Stimulated activated CD8-positive, alpha-beta memory T cell treated with anti-CD3 and anti-CD28 coated beads, Interleukin-7, amount 100 ng/mL, for 24 hours (primary cell): ENCODE results near the gene TBC1D21.

ENCODE experiments used
- DNase-seq: peaks from one replicate; pipeline ENCODE4 v3.0.0-alpha.2; 2020; ENCODE audit warnings: low read depth

Gene TBC1D21

GRCh38 chr15:73909651-73910050 is 36.3 kb downstream of the TBC1D21 start:
- no peak for DNase-seq

- no peak for DNase-seq
Observed at GRCh38 chr15:73910522-73911303, 37.3 kb downstream of the TBC1D21 start.

- DNase-seq, result no peak
Observed at GRCh38 chr15:73912030-73912596, 38.7 kb downstream of the TBC1D21 start.

GRCh38 chr15:73914145-73914544 is 40.8 kb downstream of the TBC1D21 start:
- no peak for DNase-seq

DNA sequence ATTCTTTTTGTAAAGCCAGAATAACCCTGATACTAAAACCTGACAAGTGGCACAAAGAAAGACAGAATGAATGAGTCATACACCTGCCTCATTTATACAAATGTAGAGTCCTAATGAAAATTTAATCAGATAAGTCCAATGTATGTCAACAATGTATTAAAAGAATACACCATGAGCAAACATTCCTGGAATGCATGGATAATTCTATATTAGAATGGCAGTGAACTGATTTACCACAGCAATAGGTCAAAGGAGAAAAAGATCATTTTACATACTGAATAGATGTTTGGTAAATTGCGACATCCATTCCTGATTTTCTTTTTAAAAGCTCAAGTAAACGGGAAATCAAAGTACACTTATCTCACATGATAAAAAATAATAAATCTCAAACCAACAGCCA is 41.7 kb downstream of the TBC1D21 start:
- DNase-seq, result no peak

- DNase-seq, result no peak
Observed at GRCh38 chr15:73918784-73919183, 45.4 kb downstream of the TBC1D21 start.

- no peak for DNase-seq
Observed at GRCh38 chr15:73919706-73920105, 46.3 kb downstream of the TBC1D21 start.

GRCh38 chr15:73921254-73921925 is 48.0 kb downstream of the TBC1D21 start:
- DNase-seq, result no peak

GRCh38 chr15:73922186-73923151 is 49.1 kb downstream of the TBC1D21 start:
- no peak for DNase-seq

GRCh38 chr15:73923156-73923487 is 49.8 kb downstream of the TBC1D21 start:
- no peak for DNase-seq

DNA sequence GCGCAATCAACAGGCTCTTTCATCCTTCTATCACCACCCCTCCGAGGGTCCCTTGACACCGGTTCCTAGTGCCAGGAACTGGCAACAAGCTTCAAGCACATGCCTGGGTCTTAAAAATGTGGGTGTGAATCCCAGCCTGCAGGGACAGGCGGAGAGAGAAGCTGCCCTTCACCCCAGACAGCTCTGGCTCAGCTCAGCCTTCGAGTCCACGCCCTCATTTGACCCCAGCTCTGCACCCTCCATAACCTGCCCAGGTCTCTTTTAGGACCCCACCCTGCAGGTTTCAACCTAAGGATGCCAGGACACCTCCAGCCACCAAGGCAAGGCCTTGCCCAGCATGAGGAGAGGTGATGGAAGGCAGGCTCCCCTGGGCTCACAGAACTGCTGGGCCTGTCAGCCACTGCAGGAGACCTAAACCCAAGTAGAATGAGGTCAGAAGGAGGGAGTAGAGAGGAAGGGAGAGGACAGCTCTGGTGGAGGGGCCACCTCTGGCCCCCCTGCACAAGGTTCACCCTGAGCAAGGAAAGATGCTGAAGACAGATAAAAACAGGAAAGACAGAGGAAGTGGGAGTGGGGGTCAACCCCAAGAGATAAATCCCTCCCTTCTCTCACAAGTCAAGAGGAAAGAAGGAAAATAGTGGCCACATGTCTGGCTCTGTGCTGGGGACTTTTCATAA is 50.3 kb downstream of the TBC1D21 start:
- no peak for DNase-seq

- no peak for DNase-seq
Observed at GRCh38 chr15:73924171-73924921, 51.0 kb downstream of the TBC1D21 start.

DNA sequence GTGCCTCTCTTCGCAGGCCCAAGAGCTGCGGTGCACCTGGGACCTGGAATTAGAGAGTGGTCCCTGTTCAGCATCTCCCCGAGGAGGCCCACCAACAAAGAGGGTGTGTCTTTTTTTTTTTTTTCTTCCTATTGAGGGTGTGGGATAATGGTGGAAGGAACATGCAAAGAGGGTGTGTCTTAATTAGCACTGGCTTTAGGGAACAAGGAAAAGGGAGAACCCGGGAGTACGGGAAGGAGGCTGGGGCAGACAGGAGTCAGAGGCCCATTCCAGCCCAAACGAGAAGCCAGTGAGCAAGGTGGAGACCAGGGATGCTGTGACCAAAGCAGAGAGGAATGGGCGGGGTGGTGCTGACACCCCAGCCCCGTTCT is 52.5 kb downstream of the TBC1D21 start:
- DNase-seq, result no peak

DNA sequence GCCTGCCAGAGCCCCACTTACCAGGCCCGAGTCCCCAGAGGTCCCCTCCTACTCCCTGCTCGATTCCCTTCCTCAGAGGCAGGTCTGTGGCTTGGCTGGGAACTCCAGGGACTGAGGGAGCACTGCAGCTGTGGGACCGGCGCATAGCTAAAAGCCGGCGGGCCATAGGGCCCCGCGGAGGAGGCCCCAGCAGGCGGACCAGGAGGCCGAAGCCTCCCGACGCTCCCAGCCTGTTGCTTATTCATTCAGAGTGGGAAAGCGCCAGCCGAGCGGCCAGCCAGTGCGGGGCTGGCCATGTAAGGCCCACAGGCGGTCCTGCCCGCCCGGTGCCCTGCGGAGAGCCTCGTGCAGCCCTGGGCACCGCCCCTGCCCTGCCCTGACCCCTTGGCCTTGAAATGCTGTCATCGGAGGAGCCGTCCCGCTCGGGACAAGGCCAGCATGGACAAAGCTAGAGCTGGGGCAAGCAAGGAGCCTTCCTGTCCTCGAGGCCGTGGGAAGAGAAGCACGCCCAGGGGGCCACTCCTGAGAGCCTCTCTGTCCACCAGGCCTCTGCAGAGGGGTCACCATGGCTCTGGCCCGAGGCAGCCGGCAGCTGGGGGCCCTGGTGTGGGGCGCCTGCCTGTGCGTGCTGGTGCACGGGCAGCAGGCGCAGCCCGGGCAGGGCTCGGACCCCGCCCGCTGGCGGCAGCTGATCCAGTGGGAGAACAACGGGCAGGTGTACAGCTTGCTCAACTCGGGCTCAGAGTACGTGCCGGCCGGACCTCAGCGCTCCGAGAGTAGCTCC is 53.0 kb downstream of the TBC1D21 start, which contains the start of gene LOXL1:
Gene LOXL1 (plus strand): TSS at position 244 of the 784 bp plus-strand sequence. CDS start 322 bp downstream, at position 566.
- DNase-seq, result no peak

DNA sequence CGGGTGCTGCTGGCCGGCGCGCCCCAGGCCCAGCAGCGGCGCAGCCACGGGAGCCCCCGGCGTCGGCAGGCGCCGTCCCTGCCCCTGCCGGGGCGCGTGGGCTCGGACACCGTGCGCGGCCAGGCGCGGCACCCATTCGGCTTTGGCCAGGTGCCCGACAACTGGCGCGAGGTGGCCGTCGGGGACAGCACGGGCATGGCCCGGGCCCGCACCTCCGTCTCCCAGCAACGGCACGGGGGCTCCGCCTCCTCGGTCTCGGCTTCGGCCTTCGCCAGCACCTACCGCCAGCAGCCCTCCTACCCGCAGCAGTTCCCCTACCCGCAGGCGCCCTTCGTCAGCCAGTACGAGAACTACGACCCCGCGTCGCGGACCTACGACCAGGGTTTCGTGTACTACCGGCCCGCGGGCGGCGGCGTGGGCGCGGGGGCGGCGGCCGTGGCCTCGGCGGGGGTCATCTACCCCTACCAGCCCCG is 53.7 kb downstream of the TBC1D21 start:
- DNase-seq, result no peak

DNA sequence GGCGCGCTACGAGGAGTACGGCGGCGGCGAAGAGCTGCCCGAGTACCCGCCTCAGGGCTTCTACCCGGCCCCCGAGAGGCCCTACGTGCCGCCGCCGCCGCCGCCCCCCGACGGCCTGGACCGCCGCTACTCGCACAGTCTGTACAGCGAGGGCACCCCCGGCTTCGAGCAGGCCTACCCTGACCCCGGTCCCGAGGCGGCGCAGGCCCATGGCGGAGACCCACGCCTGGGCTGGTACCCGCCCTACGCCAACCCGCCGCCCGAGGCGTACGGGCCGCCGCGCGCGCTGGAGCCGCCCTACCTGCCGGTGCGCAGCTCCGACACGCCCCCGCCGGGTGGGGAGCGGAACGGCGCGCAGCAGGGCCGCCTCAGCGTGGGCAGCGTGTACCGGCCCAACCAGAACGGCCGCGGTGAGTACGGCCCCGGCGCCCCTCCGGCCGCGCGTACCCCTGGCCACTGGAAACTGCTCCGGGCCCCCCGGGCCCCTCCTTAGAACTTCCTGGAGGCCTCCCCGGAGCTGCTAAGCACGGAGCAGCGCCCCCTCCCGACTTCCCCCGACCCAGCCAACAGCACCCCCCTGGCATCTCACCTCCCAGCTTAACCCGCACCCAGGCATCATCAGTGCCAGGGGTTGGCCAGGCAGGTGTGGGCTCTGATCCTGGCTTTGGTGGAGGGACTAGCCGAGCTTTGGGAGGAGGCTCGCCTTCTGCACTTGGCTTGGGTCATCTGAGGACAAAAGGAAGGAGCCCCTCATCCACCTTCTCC is 54.3 kb downstream of the TBC1D21 start:
- DNase-seq, result peak; percentile 49

DNA sequence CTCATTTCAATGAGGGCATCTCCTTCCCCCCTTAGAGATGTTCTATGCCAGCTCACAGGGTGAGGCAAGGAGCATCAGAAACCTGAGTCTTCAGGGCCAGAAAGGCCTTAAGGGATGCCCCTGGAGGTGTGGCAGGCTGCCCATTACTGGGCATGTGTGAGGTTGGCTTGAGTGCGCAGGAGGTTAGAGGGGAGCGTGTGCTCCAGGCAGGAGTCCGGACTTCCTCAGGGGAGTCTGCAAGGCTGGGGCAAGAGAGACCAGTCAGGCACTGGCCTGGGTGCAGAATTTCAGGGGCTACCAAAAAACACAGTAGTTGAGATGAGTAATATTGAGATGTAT is 54.8 kb downstream of the TBC1D21 start:
- no peak for DNase-seq

DNA sequence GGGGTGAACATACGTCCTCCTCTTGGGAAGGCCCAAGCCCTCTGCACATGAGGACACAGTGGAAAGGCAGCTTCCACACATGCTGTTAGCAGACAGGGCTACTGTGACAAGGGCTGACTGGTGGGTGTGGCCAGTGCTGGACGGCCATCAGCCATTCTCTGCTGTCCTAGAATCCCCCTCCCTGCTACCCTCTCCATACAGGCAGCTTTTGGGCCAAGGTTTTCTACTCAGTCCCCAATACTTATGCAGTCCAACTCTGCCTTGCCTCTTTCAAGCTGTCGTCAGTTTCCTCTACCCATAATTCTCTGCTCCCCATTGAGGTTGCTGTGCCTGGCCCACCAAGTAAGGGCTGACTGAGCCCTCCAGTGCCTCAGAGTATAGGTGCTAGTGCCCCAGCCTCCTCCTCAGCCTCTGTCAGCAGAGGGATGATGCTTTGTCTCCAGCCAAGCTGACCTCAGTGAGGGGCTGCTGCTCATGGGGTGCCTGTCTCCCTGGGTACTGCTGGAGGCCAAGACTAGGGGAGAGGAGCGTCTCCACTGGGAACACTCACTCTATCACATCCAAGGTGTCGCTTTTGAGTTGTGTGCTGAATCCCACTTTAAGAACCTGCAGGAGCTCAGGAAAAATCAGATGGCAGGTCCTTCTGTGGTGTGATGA is 55.7 kb downstream of the TBC1D21 start:
- DNase-seq, result no peak

- no peak for DNase-seq
Observed at GRCh38 chr15:73930371-73930770, 57.0 kb downstream of the TBC1D21 start.
